Right kidney (tissue), 1 donor: ENCODE data around the gene DIDO1.
"Not testable (repeated sequence)": the region's sequence is repeated elsewhere in the genome, so short reads cannot be mapped to it uniquely, and the experiment has no call there.

Experiments
- DNase-seq: peaks from one replicate; pipeline ENCODE4 v3.0.0-alpha.2; 2016

The DIDO1 gene

GRCh38 chr20:62852841-62853240, 73.5 kb downstream of the DIDO1 start:
- no peak for DNase-seq

DNA sequence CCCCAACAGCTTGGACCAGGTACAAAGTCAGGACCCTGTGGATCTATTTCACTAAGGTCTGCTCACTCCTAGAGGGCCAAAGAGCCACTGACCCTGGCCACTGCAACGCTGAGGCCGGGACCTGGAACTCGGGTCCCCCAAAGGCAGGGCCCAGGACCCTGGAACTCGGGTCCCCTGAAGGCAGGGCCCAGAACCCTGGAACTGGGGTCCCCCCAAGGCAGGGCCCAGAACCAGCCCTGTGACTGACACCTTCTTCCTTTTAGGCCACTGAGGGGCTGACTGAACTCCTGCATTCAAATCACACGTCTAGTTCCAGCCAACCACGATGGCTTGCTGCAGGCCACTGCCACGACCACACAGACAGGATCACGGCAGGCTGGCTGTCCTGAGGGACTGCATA, 74.1 kb downstream of the DIDO1 start:
- DNase-seq = no peak

DNA sequence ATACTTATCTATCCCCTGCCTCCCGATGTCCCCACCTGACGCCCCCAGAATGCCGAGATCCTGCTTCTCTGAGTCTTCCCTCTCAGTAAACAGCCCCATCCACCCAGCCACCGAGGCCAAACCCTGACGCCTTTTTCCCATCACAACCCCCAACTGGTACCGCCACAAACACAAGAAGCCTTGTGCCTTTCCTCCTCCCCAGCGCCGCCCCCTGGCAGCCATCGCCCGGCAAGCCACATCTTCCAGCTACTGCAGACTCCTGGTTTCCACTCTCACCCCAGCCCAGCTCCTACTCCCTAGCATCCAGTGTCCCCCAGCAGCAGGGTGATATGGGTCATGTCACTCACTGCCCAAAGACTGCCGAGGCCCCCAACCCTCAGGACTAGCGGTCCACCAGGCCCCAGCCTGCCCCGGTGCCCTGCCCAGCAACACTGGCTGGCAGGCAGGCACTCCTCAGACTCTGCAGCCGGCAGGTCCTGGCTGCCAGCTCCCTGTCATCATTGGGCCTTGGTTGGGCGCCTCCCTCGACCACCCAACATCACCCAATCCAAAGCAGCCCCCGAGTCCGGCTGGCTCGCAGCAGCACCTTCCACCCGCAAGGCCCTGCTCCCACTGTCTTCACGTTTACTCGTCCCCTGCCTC, 75.9 kb downstream of the DIDO1 start:
- DNase-seq = no peak

- no peak for DNase-seq
Observed at GRCh38 chr20:62849431-62849830, 76.9 kb downstream of the DIDO1 start.

DNA sequence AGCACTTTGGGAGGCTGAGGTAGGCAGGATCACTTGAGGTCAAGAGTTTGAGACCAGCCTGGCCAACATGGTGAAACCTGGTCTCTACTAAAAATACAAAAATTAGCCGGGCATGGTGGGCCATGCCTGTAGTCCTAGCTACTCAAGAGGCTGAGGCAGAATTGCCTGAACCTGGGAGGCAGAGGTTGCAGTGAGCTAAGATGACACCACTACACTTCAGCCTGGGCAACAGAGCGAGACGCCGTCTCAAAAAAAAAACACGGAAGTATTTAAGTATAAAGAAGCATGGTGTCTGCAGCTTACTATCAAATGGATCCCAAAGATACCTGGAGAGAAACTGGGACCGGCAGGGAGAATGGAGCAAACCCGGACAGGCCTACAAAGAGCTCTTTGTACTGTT, 77.4 kb downstream of the DIDO1 start:
- not testable (repeated sequence) for DNase-seq

- DNase-seq = no peak
Observed at GRCh38 chr20:62846166-62846890, 80.0 kb downstream of the DIDO1 start.

GRCh38 chr20:62845416-62846160, 80.7 kb downstream of the DIDO1 start:
- no peak for DNase-seq

DNA sequence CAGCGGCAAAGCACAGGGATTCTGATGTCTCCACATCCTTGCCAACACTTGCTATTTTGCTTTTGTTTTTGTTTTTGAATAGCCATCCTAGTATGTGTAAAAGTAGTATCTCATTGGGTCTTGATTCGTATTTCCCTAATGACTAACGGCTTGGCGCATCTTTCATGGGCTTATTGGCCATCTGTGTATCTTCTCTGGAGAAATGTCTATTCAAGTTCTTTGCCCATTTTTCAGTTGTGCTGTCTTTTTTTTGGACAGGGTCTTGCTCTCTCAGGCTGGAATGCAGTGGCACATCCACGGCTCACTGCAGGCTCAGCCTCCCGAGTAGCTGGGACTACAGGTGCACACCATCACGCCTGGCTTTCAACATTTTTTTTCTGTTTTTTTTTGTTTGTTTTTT, 82.1 kb downstream of the DIDO1 start:
- DNase-seq = no peak

- no peak for DNase-seq
Observed at GRCh38 chr20:62843656-62844055, 82.6 kb downstream of the DIDO1 start.

DNA sequence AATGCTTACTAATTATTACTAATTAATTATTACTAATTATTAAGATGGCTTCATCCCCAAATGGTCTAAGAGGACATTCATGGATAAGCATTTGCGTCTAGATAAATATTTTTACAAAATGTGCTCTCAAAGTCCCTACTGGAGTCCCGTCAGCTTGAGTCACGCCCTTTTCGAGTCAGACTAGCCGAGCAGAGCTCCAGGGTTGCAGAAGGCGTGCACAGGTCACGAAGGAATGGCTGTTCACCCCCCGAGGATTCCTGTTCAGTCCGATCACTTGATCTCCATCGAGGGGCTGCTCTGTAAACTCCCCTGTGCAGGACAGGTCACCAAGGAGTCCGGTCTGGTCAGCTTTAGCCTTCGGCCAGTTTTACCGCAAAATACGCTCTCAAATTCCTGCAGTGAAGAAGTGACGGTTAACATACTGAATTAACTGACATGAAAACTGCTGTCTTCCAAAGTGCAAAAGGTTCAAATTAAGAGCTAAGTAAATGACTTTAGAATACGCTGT, 84.5 kb downstream of the DIDO1 start:
- no peak for DNase-seq

- peak; percentile 7 for DNase-seq
Observed at GRCh38 chr20:62840244-62841197, 85.8 kb downstream of the DIDO1 start.

DNA sequence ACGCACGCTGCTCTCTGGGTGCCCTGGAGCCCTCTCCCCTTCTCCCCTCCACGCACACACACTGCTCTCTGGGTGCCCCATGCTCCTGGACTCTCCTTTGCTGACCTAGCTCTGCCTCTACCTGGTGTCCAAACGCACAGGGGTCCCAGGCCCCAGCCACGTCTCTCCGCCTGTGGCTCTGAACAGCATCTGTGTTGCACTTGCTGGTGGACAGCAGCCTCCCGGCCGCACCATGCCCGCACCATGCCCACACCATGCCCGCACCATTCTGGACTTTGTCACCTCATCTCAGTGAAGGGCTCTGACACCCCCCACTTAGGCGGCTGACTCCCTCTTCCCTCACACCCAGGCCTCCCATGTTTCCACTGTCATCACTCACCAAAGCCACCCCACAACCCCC, 86.5 kb downstream of the DIDO1 start:
- DNase-seq = no peak

- no peak for DNase-seq
Observed at GRCh38 chr20:62839261-62839660, 87.0 kb downstream of the DIDO1 start.

DNA sequence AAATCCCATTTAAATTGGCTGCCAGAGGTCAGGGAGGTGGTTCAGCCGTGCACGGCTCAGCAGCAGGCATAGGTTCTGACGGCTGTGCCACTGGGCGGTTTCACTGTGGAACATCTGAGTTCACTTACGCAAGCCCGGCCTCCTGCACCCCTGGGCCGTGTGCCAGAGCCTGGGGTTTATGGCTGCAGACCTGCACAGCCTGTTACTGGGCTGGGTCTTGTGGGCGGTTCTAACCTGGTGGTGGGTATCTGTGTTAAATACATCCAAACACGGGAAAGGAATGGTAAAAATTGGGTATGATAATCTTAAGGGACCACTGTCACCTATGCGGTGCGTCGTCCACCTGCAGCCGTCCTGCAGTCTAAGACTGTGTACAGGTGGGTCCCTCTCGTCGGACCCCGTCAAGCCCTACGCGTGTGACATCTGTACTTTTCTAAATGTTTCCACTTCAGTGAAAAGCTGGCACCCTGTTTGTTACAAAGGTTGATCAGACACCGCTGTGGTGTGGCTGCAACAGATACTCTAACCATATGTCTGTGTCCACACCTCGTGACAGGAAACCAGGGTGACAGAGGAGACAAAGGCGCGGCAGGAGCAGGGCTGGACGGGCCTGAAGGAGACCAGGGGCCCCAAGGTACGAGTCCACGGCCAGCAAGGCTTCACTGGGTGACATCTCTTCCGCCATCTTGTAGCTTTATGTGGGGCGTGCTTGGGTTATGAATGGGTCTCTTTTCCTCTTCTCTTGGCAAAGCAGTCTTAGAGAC, 88.0 kb downstream of the DIDO1 start:
- no peak for DNase-seq

GRCh38 chr20:62837790-62838127, 88.5 kb downstream of the DIDO1 start:
- no peak for DNase-seq

DNA sequence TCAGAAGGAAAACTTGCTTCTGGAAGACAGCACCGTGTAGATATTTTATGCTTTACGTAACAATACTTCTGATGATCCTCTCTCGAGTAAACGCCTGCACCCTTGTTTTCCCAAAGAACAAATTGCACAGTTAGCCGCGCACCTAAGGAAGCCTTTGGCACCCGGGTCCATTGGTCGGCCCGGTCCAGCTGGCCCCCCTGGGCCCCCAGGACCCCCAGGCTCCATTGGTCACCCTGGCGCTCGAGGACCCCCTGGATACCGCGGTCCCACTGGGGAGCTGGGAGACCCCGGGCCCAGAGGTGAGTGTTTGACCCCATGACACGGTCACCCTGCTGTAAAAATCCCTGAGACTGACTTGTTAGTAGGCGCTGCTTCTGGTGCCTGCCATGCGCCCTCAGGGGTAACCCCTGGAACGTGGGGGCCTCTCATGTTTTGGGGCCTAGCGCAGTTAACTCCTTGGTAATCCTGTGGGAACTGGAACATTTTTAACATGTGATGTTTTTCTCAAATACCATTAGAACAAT, 89.3 kb downstream of the DIDO1 start:
- no peak for DNase-seq

DNA sequence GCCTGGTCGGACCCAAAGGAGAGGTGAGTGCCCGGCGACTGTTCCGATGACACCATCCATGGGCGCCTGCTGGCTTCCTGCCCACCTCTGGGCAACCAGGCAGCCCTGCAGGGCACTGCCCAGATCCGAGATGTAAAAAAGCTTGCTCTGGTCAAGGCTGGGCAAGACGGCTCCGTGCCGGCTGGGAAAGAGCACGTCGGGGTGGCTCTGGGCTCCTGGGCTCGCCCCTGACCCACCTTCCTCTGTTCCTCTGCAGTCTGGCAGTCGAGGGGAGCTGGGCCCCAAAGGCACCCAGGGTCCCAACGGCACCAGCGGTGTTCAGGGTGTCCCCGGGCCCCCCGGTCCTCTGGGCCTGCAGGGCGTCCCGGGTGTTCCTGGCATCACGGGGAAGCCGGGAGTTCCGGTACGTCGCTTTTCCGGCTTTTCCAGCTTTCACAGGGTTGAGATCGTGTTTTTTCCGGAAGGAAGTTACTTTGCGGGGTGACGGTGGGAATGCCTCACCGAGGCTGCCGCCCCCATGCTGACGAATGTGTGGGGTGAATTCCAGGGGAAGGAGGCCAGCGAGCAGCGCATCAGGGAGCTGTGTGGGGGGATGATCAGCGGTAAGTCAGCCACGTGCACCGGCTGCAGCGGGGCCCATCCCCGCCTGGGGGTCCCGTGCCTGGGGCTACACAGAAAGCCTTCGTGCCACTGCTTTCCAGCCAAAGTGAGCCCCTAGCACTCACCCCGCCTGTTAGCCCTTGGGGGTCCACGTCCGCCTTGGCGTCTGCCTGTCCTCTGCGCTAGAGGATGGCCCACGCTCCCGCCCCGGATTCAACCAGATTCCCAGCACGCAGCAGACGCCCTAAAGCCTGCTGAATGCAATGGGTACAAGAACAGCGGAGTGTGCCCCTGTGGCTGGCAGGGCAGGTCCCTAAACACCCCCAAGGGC, 90.1 kb downstream of the DIDO1 start:
- peak; percentile 33 for DNase-seq

- DNase-seq = no peak
Observed at GRCh38 chr20:62834967-62835730, 91.2 kb downstream of the DIDO1 start.

DNA sequence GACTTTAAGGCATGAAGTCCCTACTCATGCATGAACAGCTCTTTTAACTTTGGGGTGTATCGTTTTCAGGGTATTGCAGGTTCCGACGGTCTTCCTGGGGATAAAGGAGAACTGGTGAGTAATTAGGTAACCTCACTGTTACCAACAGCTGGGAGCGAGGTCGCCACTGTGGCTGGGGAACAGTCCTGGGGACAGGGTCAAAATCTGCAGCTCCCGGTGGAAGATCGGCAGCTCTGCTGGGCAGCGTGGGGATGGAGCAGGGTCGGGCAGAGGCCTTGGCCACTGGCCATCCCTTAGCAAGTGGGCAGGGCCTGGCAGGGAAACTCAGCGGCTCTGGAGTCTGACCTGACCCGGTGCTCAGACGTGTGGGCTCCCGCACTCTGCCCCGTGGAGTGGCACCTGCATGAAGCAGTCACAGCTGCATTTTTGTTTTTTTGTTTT, 93.3 kb downstream of the DIDO1 start:
- no peak for DNase-seq
